Upper lobe of left lung (tissue), 4 donors: ENCODE data around the gene PDE4D.
"Not testable (repeated sequence)": the region's sequence is repeated elsewhere in the genome, so short reads cannot be mapped to it uniquely, and the experiment has no call there.

Experiments used
- POLR2A ChIP-seq, 4 donors: fragments of 450-650 bp; IDR thresholded peaks; one replicate each; pipeline ENCODE4 v1.5.1; 2016 to 2017; ENCODE audit warnings: antibody characterized with exemption in 4 of 4, mild to moderate bottlenecking in 2 of 4
- POLR2AphosphoS5 ChIP-seq, 2 donors: sonication (generic); formaldehyde crosslinking; IDR thresholded peaks; one replicate each; pipeline ENCODE4 v1.5.1; 2017; ENCODE audit warnings: antibody characterized with exemption in 2 of 2
- TF ChIP-seq, protein P1 (sequence below), 6 experiments: fragments of 450-650 bp in 4 of 6; fragments of 200-600 bp in 2 of 6; sonication (generic) in 2 of 6; IDR thresholded peaks; one replicate each; pipeline ENCODE4 v1.5.1; 2016 to 2019; ENCODE audit warnings: antibody characterized with exemption in 6 of 6

DNA sequence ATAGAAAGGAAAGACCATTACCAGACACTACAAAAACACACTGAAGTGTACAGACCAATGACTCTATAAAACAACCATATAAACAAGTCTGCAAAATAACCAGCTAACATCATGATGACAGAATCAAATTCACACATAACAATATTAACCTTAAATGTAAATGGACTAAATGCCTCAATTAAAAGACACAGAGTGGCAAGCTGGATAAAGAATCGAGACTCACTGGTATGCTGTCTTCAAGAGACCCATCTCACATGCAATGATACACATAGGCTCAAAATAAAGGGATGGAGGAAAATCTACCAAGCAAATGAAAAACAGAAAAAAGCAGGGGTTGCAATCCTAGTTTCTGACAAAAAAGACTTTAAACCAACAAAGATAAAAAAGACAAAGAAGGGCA lies 519.5 kb downstream of the PDE4D start:
- TF ChIP-seq, protein P1, sequence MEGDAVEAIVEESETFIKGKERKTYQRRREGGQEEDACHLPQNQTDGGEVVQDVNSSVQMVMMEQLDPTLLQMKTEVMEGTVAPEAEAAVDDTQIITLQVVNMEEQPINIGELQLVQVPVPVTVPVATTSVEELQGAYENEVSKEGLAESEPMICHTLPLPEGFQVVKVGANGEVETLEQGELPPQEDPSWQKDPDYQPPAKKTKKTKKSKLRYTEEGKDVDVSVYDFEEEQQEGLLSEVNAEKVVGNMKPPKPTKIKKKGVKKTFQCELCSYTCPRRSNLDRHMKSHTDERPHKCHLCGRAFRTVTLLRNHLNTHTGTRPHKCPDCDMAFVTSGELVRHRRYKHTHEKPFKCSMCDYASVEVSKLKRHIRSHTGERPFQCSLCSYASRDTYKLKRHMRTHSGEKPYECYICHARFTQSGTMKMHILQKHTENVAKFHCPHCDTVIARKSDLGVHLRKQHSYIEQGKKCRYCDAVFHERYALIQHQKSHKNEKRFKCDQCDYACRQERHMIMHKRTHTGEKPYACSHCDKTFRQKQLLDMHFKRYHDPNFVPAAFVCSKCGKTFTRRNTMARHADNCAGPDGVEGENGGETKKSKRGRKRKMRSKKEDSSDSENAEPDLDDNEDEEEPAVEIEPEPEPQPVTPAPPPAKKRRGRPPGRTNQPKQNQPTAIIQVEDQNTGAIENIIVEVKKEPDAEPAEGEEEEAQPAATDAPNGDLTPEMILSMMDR (IDR thresholded peaks at IDR 0.05), result not testable (repeated sequence)
- not testable (repeated sequence) for TF ChIP-seq POLR2A, POLR2AphosphoS5 (IDR thresholded peaks at IDR 0.05)
